ENCODE measurements around the gene CDKAL1.

Gene CDKAL1

DNA sequence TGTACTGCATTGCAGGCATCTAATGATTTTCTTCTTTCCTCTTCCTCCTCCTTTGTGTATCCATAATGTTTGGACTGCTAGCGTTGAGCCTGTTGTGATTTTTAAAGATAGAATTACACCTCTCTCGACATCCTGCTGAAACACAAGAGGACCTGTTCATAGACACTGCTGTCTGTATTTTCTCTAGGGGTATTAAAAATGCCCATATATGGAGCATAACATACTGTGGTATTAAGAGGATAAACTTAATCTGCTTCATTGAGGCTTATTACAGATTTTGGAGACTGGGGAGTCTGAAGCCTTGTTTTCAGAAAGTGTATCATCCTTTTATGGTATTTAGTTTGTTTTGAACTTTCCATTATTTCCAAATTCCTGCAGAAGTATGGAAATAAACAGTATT lies 414.3 kb downstream of the CDKAL1 start:
- no peak overlapping the region for H3K4me3 ChIP-seq (replicated peaks; ENCODE audit: low read depth, low read length)
- TF ChIP-seq, protein P1, sequence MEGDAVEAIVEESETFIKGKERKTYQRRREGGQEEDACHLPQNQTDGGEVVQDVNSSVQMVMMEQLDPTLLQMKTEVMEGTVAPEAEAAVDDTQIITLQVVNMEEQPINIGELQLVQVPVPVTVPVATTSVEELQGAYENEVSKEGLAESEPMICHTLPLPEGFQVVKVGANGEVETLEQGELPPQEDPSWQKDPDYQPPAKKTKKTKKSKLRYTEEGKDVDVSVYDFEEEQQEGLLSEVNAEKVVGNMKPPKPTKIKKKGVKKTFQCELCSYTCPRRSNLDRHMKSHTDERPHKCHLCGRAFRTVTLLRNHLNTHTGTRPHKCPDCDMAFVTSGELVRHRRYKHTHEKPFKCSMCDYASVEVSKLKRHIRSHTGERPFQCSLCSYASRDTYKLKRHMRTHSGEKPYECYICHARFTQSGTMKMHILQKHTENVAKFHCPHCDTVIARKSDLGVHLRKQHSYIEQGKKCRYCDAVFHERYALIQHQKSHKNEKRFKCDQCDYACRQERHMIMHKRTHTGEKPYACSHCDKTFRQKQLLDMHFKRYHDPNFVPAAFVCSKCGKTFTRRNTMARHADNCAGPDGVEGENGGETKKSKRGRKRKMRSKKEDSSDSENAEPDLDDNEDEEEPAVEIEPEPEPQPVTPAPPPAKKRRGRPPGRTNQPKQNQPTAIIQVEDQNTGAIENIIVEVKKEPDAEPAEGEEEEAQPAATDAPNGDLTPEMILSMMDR (IDR thresholded peaks at IDR 0.05; ENCODE audit: low read length, missing control alignments): no peak
- DNase-seq (ENCODE audit: low read depth): no peak

DNA sequence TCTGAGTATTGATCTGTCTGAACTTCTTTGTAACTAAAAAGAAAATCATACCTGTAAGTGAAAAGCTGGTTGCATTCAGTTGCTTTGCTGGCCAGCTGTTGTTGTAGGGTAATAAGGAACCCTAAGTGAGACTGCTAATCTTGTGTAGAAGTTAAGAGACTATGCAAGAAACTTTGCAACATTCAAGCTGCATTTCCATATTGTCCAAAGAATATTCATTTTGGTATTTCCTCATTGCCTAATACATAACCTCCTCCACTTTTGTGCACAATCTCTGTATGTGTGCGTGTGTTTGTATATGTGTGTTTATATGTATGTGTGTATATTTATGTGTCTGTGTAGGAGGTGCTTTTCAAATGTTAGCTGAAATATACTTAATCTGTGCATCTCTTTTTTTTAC lies 414.9 kb downstream of the CDKAL1 start:
- H3K4me3 ChIP-seq (replicated peaks; ENCODE audit: low read depth, low read length): no peak overlapping the region
- DNase-seq (ENCODE audit: low read depth): no peak
- TF ChIP-seq, protein P1 (IDR thresholded peaks at IDR 0.05; ENCODE audit: low read length, missing control alignments): no peak

DNA sequence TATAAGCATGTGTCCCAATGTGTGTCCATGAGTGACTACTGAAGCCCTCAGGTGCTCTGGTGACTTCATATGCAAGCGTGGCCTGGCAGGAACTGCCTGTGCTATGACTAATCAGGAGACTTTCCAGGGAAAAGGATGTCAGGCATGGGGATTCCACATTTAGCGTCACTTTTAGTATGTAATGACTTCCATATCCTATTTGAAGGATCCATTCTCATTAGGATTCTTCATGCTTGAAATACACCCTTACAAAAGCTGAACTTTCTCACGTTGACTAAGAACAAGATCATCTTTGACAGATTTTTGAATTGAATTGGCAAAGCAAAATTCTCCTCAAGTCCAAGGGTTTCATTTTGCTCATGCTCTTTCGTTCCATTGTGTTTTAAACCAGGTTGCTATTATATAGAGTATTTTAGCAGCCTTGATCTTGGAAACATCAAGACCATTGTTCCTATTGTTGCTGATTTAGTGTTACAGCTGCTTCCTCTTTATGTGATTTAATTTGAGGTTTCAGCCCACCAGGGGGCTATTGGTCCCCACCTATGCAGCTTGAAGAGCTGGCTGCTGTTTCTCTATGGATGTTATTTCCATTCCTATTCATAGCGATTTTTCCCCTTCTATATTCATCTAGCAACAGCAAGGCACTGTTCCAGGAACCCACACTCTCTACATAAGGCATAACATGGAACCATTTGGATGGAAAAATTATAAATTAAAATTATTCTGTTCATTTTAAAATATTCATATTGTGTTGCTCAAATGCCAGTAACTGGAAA lies 418.6 kb downstream of the CDKAL1 start:
- DNase-seq (ENCODE audit: low read depth): peak; percentile 63
- no peak overlapping the region for H3K4me3 ChIP-seq (replicated peaks; ENCODE audit: low read depth, low read length)
- TF ChIP-seq, protein P1 (IDR thresholded peaks at IDR 0.05; ENCODE audit: low read length, missing control alignments): no peak

DNA sequence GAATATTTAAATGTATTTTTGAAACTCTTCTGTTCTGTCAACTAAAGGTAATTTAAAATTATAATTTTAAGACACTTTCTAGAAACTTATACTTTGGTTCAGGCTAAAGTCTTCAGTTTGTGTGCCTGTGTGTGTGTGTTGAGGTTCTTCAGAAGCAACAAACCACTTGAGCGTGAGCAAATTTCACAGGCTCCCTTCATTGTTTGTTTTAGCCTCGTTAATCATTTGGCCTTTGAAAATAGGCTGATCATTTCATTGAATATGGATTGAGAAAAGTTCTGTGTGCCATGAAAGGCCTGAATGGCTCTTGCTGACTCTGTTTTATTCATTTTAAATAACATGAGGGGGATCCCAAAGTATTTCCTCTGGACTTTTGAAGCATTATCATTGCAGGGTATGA lies 420.1 kb downstream of the CDKAL1 start:
- DNase-seq (ENCODE audit: low read depth): no peak
- TF ChIP-seq, protein P1 (IDR thresholded peaks at IDR 0.05; ENCODE audit: low read length, missing control alignments): no peak
- H3K4me3 ChIP-seq (replicated peaks; ENCODE audit: low read depth, low read length): no peak overlapping the region

DNA sequence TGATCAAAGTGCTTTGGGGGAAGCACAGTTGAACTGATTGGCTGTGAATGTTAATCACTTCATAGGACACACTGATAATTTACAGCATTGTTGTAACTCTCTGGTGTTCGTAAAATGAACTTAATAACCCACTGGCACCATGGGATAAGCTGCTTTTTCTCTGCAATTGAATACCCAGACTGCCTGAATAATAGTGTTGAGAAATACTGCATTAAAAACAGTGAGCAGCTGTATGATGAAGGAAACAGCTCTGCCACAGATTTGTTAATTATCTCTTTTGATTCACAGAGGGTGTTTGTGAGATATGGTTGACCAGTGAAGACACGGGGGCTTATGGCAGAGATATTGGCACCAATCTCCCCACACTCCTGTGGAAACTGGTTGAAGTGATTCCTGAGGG lies 420.9 kb downstream of the CDKAL1 start:
- TF ChIP-seq, protein P1 (IDR thresholded peaks at IDR 0.05; ENCODE audit: low read length, missing control alignments): no peak
- H3K4me3 ChIP-seq (replicated peaks; ENCODE audit: low read depth, low read length): no peak overlapping the region
- no peak for DNase-seq (ENCODE audit: low read depth)

DNA sequence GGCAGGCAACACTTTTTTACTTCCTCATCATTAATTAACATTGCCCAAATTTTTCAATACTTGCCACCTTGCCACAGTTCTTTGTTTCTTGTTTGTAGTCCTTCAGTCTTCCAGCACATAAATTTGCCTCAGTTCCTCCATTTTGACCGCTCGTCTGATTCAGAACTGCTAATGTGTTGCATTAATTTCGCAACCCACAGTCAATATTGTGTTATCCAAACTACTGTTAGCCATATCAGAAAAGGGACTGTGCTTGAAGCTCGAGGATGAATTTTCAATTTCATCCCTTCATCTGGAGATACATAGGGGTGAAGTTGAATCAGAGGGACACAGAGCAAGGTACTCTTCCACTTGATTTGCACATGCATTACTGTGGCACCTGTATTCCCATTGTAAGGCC lies 421.5 kb downstream of the CDKAL1 start:
- TF ChIP-seq, protein P1 (IDR thresholded peaks at IDR 0.05; ENCODE audit: low read length, missing control alignments): no peak

DNA sequence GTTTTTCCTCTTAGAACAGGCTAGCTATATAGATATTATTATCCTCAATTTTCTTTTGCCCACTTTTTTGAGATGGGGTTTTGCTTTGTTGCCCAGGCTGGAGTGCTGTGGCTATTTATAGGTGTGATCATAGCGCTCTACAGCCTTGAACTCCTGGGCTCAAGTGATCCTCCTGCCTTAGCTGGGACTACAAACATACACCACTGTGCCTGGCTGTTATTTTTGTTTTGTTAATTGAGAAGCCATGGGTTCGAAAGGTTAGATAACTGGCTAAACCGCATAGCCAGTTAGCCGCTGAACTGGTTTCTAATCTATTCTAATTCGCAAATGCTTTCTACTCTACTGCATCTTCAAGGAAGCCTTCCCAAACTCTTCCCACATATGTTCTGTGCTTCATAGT lies 425.8 kb downstream of the CDKAL1 start:
- H3K4me3 ChIP-seq (replicated peaks; ENCODE audit: low read depth, low read length): no peak overlapping the region
- DNase-seq (ENCODE audit: low read depth): no peak
- TF ChIP-seq, protein P1 (IDR thresholded peaks at IDR 0.05; ENCODE audit: low read length, missing control alignments): no peak

More for the DNA sequence above, 421.5 kb downstream of the CDKAL1 start:
- no peak for DNase-seq (ENCODE audit: low read depth)
- no peak overlapping the region for H3K4me3 ChIP-seq (replicated peaks; ENCODE audit: low read depth, low read length)
